Parathyroid adenoma (tissue), 2 donors: ENCODE results near the gene PCDHA4.
"Not testable (repeated sequence)": the region's sequence is repeated elsewhere in the genome, so short reads cannot be mapped to it uniquely, and the experiment has no call there.

ENCODE experiments used
- H2AFZ ChIP-seq: fragments of 300-600 bp; sonication (generic); one replicate; pipeline ENCODE4 v1.7.0; 2017; ENCODE audit warnings: antibody characterized with exemption, mild to moderate bottlenecking
- H3K27ac ChIP-seq: fragments of 300-600 bp; sonication (generic); one replicate; pipeline ENCODE4 v1.7.0; 2017
- H3K27me3 ChIP-seq: fragments of 300-600 bp; sonication (generic); one replicate; pipeline ENCODE4 v1.7.0; 2017; ENCODE audit warnings: low read length; ENCODE audit not compliant: control insufficient read depth, insufficient read depth
- H3K36me3 ChIP-seq: fragments of 300-600 bp; sonication (generic); one replicate; pipeline ENCODE4 v1.7.0; 2017; ENCODE audit warnings: low read length; ENCODE audit not compliant: control insufficient read depth, insufficient read depth
- H3K4me1 ChIP-seq: fragments of 300-600 bp; sonication (generic); one replicate; pipeline ENCODE4 v1.7.0; 2017; ENCODE audit warnings: control low read depth
- H3K4me2 ChIP-seq: fragments of 300-600 bp; sonication (generic); one replicate; pipeline ENCODE4 v1.7.0; 2017; ENCODE audit warnings: low read length
- H3K4me3 ChIP-seq: fragments of 300-600 bp; sonication (generic); one replicate; pipeline ENCODE4 v1.7.0; 2017; ENCODE audit warnings: low read depth, low read length
- H3K79me2 ChIP-seq: fragments of 300-600 bp; sonication (generic); one replicate; pipeline ENCODE4 v1.7.0; 2017; ENCODE audit warnings: control low read depth
- H3K9ac ChIP-seq: fragments of 300-600 bp; sonication (generic); one replicate; pipeline ENCODE4 v1.7.0; 2017; ENCODE audit warnings: mild to moderate bottlenecking
- H3K9me3 ChIP-seq: fragments of 300-600 bp; sonication (generic); one replicate; pipeline ENCODE4 v1.7.0; 2017; ENCODE audit warnings: low read length; ENCODE audit not compliant: control insufficient read depth
- CTCF ChIP-seq: fragments of 300-600 bp; sonication (generic); IDR thresholded peaks from one replicate; pipeline ENCODE4 v1.7.0; 2017; ENCODE audit warnings: antibody characterized with exemption, mild to moderate bottlenecking
- donor health status: primary hyperparathyroidism.

PCDHA4 gene

GRCh38 chr5:140785905-140786686 lies 20.8 kb upstream of the PCDHA4 start, which contains the start of gene PCDHA1:
PCDHA1 (plus strand) TSS chr5:140786140.
- Histone ChIP-seq H3K4me3 (no peak within 1 kb of the TSS), H3K36me3 (peaks cover 7% of the 10 kb centered on the region), H3K79me2 (no peaks in the 10 kb centered on the region), H2AFZ (no peak within 1 kb of the TSS), H3K27me3 (no peaks in the 10 kb centered on the region), H3K4me1 (no peaks in the 10 kb centered on the region), H3K27ac (no peak within 1 kb of the TSS), H3K4me2 (no peak within 1 kb of the TSS), H3K9ac (no peak within 1 kb of the TSS), H3K9me3 (peaks cover 6% of the 10 kb centered on the region)
- no peak for TF ChIP-seq CTCF

GRCh38 chr5:140787422-140787821 lies 19.4 kb upstream of the PCDHA4 start:
- H3K36me3 ChIP-seq, H3K4me3 ChIP-seq, H3K9ac ChIP-seq, H2AFZ ChIP-seq, H3K27ac ChIP-seq, H3K4me2 ChIP-seq, H3K27me3 ChIP-seq, H3K9me3 ChIP-seq, H3K79me2 ChIP-seq, H3K4me1 ChIP-seq: not testable (repeated sequence)

GRCh38 chr5:140787849-140788504 lies 18.9 kb upstream of the PCDHA4 start:
- not testable (repeated sequence) for H3K4me2 ChIP-seq, H3K27ac ChIP-seq, H3K4me1 ChIP-seq, H3K79me2 ChIP-seq, H3K27me3 ChIP-seq, H3K9me3 ChIP-seq, H3K9ac ChIP-seq, H3K4me3 ChIP-seq, H3K36me3 ChIP-seq, H2AFZ ChIP-seq

GRCh38 chr5:140791089-140791488 lies 15.8 kb upstream of the PCDHA4 start:
- no peak overlapping the region for H3K27ac ChIP-seq
- H3K36me3 ChIP-seq, result peaks cover 5% of the 10 kb centered on the region
- no peak overlapping the region for H3K4me2 ChIP-seq
- no peaks in the 10 kb centered on the region for H3K4me1 ChIP-seq
- peaks cover 8% of the 10 kb centered on the region for H3K9me3 ChIP-seq
- no peaks in the 10 kb centered on the region for H3K79me2 ChIP-seq
- H3K4me3 ChIP-seq, result no peak overlapping the region
- H3K9ac ChIP-seq, result no peak overlapping the region
- no peak for TF ChIP-seq CTCF
- no peaks in the 10 kb centered on the region for H3K27me3 ChIP-seq
- H2AFZ ChIP-seq, result no peak overlapping the region

- Histone ChIP-seq H3K4me3 (no peak within 1 kb of the TSS), H3K9me3 (peaks cover 2% of the 10 kb centered on the region), H3K27ac (no peak within 1 kb of the TSS), H3K4me2 (no peak within 1 kb of the TSS), H3K79me2 (no peaks in the 10 kb centered on the region), H3K4me1 (no peaks in the 10 kb centered on the region), H2AFZ (no peak within 1 kb of the TSS), H3K27me3 (no peaks in the 10 kb centered on the region), H3K36me3 (peaks cover 4% of the 10 kb centered on the region), H3K9ac (no peak within 1 kb of the TSS)
- no peak for TF ChIP-seq CTCF
Observed at GRCh38 chr5:140794595-140795258, 12.1 kb upstream of the PCDHA4 start, which contains the start of gene PCDHA2. PCDHA2 (plus strand) TSS chr5:140794852.
